H9 (cell line): ENCODE results near the gene ABHD14A. TPM values are rescaled to one million over a fixed set of nuclear protein-coding genes. Genes with fewer than 3 reads are reported as not detected.

Experiments
- DNase-seq: peaks from one replicate; pipeline ENCODE4 v3.0.0-alpha.2; 2017
- H2AFZ ChIP-seq: one replicate; pipeline ENCODE4 v1.6.1; 2013; ENCODE audit warnings: mild to moderate bottlenecking, low read length, control low read depth, moderate library complexity
- H2AK5ac ChIP-seq: 2 replicates; pipeline ENCODE4 v1.6.1; 2013; ENCODE audit warnings: low read length, control low read depth, mixed read lengths; ENCODE audit not compliant: insufficient read length
- H2BK120ac ChIP-seq: one replicate; pipeline ENCODE4 v1.6.1; 2013; ENCODE audit warnings: low read depth, mild to moderate bottlenecking, low read length, control low read depth, inconsistent platforms; ENCODE audit not compliant: poor library complexity, severe bottlenecking
- H2BK12ac ChIP-seq: 2 replicates; pipeline ENCODE4 v1.6.1; 2013; ENCODE audit warnings: low read length, control low read depth, mixed read lengths, low read depth; ENCODE audit not compliant: insufficient read length
- H2BK15ac ChIP-seq: 2 replicates; pipeline ENCODE4 v1.6.1; 2013; ENCODE audit warnings: low read depth, low read length, control low read depth
- H2BK20ac ChIP-seq: one replicate; pipeline ENCODE4 v1.6.1; 2013; ENCODE audit warnings: low read depth, mild to moderate bottlenecking, low read length, control low read depth, inconsistent platforms; ENCODE audit not compliant: poor library complexity, severe bottlenecking
- H2BK5ac ChIP-seq: 2 replicates; pipeline ENCODE4 v1.6.1; 2013; ENCODE audit warnings: low read length, control low read depth, mixed read lengths; ENCODE audit not compliant: insufficient read length
- H3K14ac ChIP-seq: 2 replicates; pipeline ENCODE4 v1.6.1; 2013; ENCODE audit warnings: low read length, control low read depth; ENCODE audit not compliant: insufficient read depth
- H3K18ac ChIP-seq: 2 replicates; pipeline ENCODE4 v1.6.1; 2013; ENCODE audit warnings: low read depth, mild to moderate bottlenecking, mixed read lengths, low read length, control low read depth; ENCODE audit not compliant: insufficient read length
- H3K23ac ChIP-seq: 2 replicates; pipeline ENCODE4 v1.6.1; 2013; ENCODE audit warnings: low read length, control low read depth, mixed read lengths, low read depth; ENCODE audit not compliant: insufficient read length
- H3K23me2 ChIP-seq: 2 replicates; pipeline ENCODE4 v1.6.1; 2013; ENCODE audit warnings: low read depth, mild to moderate bottlenecking, mixed read lengths, low read length, control low read depth; ENCODE audit not compliant: insufficient read length, poor library complexity, severe bottlenecking
- H3K27ac ChIP-seq: 2 replicates; pipeline ENCODE4 v1.5.1; 2013; ENCODE audit warnings: low read length, control low read depth, mixed read lengths, low read depth; ENCODE audit not compliant: insufficient read length
- H3K27me3 ChIP-seq: 2 replicates; pipeline ENCODE4 v1.6.1; 2013; ENCODE audit warnings: low read length, control low read depth, inconsistent platforms; ENCODE audit not compliant: insufficient read depth
- H3K4ac ChIP-seq: 2 replicates; pipeline ENCODE4 v1.6.1; 2013; ENCODE audit warnings: low read depth, mild to moderate bottlenecking, control low read depth, inconsistent platforms, low read length, moderate library complexity
- H3K4me1 ChIP-seq: 2 replicates; pipeline ENCODE4 v1.6.1; 2013; ENCODE audit warnings: low read length, control low read depth, inconsistent platforms; ENCODE audit not compliant: insufficient read depth
- H3K4me2 ChIP-seq: 2 replicates; pipeline ENCODE4 v1.6.1; 2013; ENCODE audit warnings: low read length, control low read depth, mixed read lengths; ENCODE audit not compliant: insufficient read length, insufficient read depth
- H3K56ac ChIP-seq: 2 replicates; pipeline ENCODE4 v1.6.1; 2013; ENCODE audit warnings: low read depth, mild to moderate bottlenecking, mixed read lengths, low read length, control low read depth; ENCODE audit not compliant: insufficient read length
- H3K79me1 ChIP-seq: 2 replicates; pipeline ENCODE4 v1.6.1; 2013; ENCODE audit warnings: low read depth, mild to moderate bottlenecking, moderate library complexity, low read length, control low read depth, inconsistent platforms; ENCODE audit not compliant: insufficient read depth, poor library complexity, severe bottlenecking
- H3K79me2 ChIP-seq: 2 replicates; pipeline ENCODE4 v1.6.1; 2013; ENCODE audit warnings: low read length, control low read depth, inconsistent platforms; ENCODE audit not compliant: insufficient read depth
- H3K9ac ChIP-seq: 2 replicates; pipeline ENCODE4 v1.6.1; 2013; ENCODE audit warnings: low read length, control low read depth, mixed read lengths; ENCODE audit not compliant: insufficient read length; ENCODE audit errors: extremely low read depth
- H3K9me3 ChIP-seq: one replicate; pipeline ENCODE4 v1.6.1; 2013; ENCODE audit warnings: low read depth, low read length, inconsistent platforms; ENCODE audit not compliant: control insufficient read depth
- H3T11ph ChIP-seq: one replicate; pipeline ENCODE4 v1.6.1; 2013; ENCODE audit warnings: mild to moderate bottlenecking, low read length, control low read depth, inconsistent platforms
- H4K20me1 ChIP-seq: one replicate; pipeline ENCODE4 v1.6.1; 2013; ENCODE audit not compliant: control insufficient read depth, insufficient read length, insufficient read depth
- H4K5ac ChIP-seq: 2 replicates; pipeline ENCODE4 v1.6.1; 2013; ENCODE audit warnings: low read depth, mild to moderate bottlenecking, mixed read lengths, low read length, control low read depth; ENCODE audit not compliant: insufficient read length
- H4K8ac ChIP-seq: replicated peaks from 2 replicates; pipeline ENCODE4 v1.6.1; 2013; ENCODE audit warnings: low read length, control low read depth, mixed read lengths, low read depth; ENCODE audit not compliant: insufficient read length
- H4K91ac ChIP-seq: 2 replicates; pipeline ENCODE4 v1.6.1; 2013; ENCODE audit warnings: low read depth, mild to moderate bottlenecking, moderate library complexity, mixed read lengths, low read length, control low read depth; ENCODE audit not compliant: insufficient read length
- H3K27ac Mint-ChIP-seq, 3 experiments: 2 replicates in 2 of 3; 3 replicates in 1 of 3; pipeline ENCODE4 v1.8.0; 2020 to 2021; ENCODE audit warnings: mixed read lengths in 3 of 3, mild to moderate bottlenecking in 1 of 3, moderate library complexity in 1 of 3
- H3K27me3 Mint-ChIP-seq: 2 replicates; pipeline ENCODE4 v1.8.0; 2021; ENCODE audit warnings: low read depth, mild to moderate bottlenecking, moderate library complexity, mixed read lengths
- H3K36me3 Mint-ChIP-seq, 3 experiments: 2 replicates in 2 of 3; 3 replicates in 1 of 3; pipeline ENCODE4 v1.8.0; 2020 to 2021; ENCODE audit warnings: low read depth in 3 of 3, mixed read lengths in 3 of 3; ENCODE audit not compliant: insufficient read depth in 1 of 3
- H3K4me1 Mint-ChIP-seq, 2 experiments: 2 replicates each; pipeline ENCODE4 v1.8.0; 2020; ENCODE audit warnings: mixed read lengths in 2 of 2
- H3K4me3 Mint-ChIP-seq, 2 experiments: 2 replicates in 1 of 2; 3 replicates in 1 of 2; pipeline ENCODE4 v1.8.0; 2020 to 2021; ENCODE audit warnings: mild to moderate bottlenecking in 2 of 2, mixed read lengths in 2 of 2, moderate library complexity in 1 of 2
- H3K9me3 Mint-ChIP-seq, 2 experiments: 2 replicates in 1 of 2; 3 replicates in 1 of 2; pipeline ENCODE4 v1.8.0; 2020; ENCODE audit warnings: mild to moderate bottlenecking in 2 of 2, mixed read lengths in 2 of 2, moderate library complexity in 1 of 2
- CTCF ChIP-seq: fragments of 200-600 bp; sonication (generic); conservative IDR thresholded peaks from 3 replicates; pipeline ENCODE4 v1.8.0; 2021; ENCODE audit warnings: antibody characterized with exemption, mild to moderate bottlenecking
- WGBS: extraction: QIAGEN DNeasy Blood & Tissue Kit; methylation state at CpG from one replicate; pipeline ENCODE4 v1.1.7; 2013; ENCODE audit warnings: missing lambda C conversion rate, low lambda C conversion rate, mixed read lengths; ENCODE audit not compliant: insufficient read length; ENCODE audit errors: extremely low coverage; 5-methylcytosine and 5-hydroxymethylcytosine counted together
- total RNA-seq: library from RNA; stranded (reverse); gene quantifications from 2 replicates; pipeline ENCODE4 v1.2.1, GENCODE V29; 2021

ABHD14A gene
- total RNA-seq, 1 experiment from 2014 or later, result 3.1 TPM

- H3K27ac Mint-ChIP-seq, result no peak overlapping the region
- Histone ChIP-seq H2AK5ac (no peak overlapping the region), H4K5ac (no peak overlapping the region), H3K27me3 (no peaks in the 10 kb centered on the region), H3K23ac (no peak overlapping the region), H2BK12ac (no peak overlapping the region), H3K9ac (no peak overlapping the region), H3K4me1 (peaks cover 4% of the 10 kb centered on the region; the same call in 1 of the 2 replicates), H3K4me2 (no peak overlapping the region), H3K56ac (no peak overlapping the region), H3K18ac (no peak overlapping the region), H3K27ac (no peak overlapping the region), H2BK120ac (no peak overlapping the region), H3K9me3 (no peaks in the 10 kb centered on the region), H4K20me1 (peaks cover 5% of the 10 kb centered on the region), H3K79me1 (no peaks in the 10 kb centered on the region), H2AFZ (no peak overlapping the region), H3T11ph (no peak overlapping the region), H4K91ac (no peak overlapping the region), H3K79me2 (no peaks in the 10 kb centered on the region), H4K8ac (no peak overlapping the region), H2BK15ac (no peak overlapping the region), H2BK20ac (no peak overlapping the region), H2BK5ac (no peak overlapping the region), H3K4ac (no peak overlapping the region), H3K14ac (no peak overlapping the region), H3K23me2 (no peaks in the 10 kb centered on the region)
- no CpG with 5 or more reads among the region's 21 CpGs for WGBS
- H3K4me1 Mint-ChIP-seq, result peaks cover 16 to 23% of the 10 kb centered on the region in 2 experiments
- no peak for DNase-seq
- H3K4me3 Mint-ChIP-seq, result no peak overlapping the region
- no peaks in the 10 kb centered on the region for H3K9me3 Mint-ChIP-seq
- H3K36me3 Mint-ChIP-seq, result no peaks in the 10 kb centered on the region
- no peak for TF ChIP-seq CTCF
- H3K27me3 Mint-ChIP-seq, result no peaks in the 10 kb centered on the region; the same call in 1 of the 2 replicates
These were observed 43.6 kb downstream of the ABHD14A start for GRCh38 chr3:52018319-52019000.
